HFFc6 (cell line): ENCODE measurements around the gene FER. TPM values are rescaled to one million over a fixed set of nuclear protein-coding genes. Genes with fewer than 3 reads are reported as not detected.

Experiments
- DNase-seq: peaks from one replicate; pipeline ENCODE4 v3.0.0-alpha.2; 2018
- H3K27ac Mint-ChIP-seq: 2 replicates; pipeline ENCODE4 v1.8.0; 2020; ENCODE audit warnings: mild to moderate bottlenecking, mixed read lengths
- H3K27me3 Mint-ChIP-seq: 2 replicates; pipeline ENCODE4 v1.8.0; 2021; ENCODE audit warnings: mild to moderate bottlenecking, moderate library complexity, mixed read lengths; ENCODE audit not compliant: insufficient read depth
- H3K36me3 Mint-ChIP-seq: 2 replicates; pipeline ENCODE4 v1.8.0; 2021; ENCODE audit warnings: low read depth, mixed read lengths
- H3K4me1 Mint-ChIP-seq: 2 replicates; pipeline ENCODE4 v1.8.0; 2020; ENCODE audit warnings: low read depth, mixed read lengths
- H3K4me3 Mint-ChIP-seq: 2 replicates; pipeline ENCODE4 v1.8.0; 2020; ENCODE audit warnings: mild to moderate bottlenecking, moderate library complexity, mixed read lengths
- H3K9me3 Mint-ChIP-seq: 2 replicates; pipeline ENCODE4 v1.8.0; 2020; ENCODE audit warnings: mild to moderate bottlenecking, mixed read lengths
- CTCF ChIP-seq: fragments of 200-600 bp; sonication (generic); IDR thresholded peaks from 2 replicates; pipeline ENCODE4 v1.5.0; 2021; ENCODE audit warnings: antibody characterized with exemption, mild to moderate bottlenecking
- total RNA-seq, 6 experiments: library from RNA; stranded (reverse); fragmentation: NEBNext Ultra II Directional; extraction: Animal tissue kit (Norgen Biotek cat#: 25700); gene quantifications; 2 replicates in 1 of 6; 3 replicates in 5 of 6; pipeline ENCODE4 v1.2.3, GENCODE V29; 2021

FER gene
- total RNA-seq, 6 experiments from 2014 or later = 20.2 to 24.6 (median 22.9) TPM

- TF ChIP-seq CTCF = no peak
- Mint-ChIP-seq H3K4me1 (no peaks in the 10 kb centered on the region), H3K4me3 (no peak overlapping the region), H3K36me3 (no peaks in the 10 kb centered on the region), H3K27ac (no peak overlapping the region), H3K9me3 (peaks cover 6% of the 10 kb centered on the region; the same call in 1 of the 2 replicates), H3K27me3 (no peaks in the 10 kb centered on the region; the same call in 1 of the 2 replicates)
- DNase-seq = no peak
These were observed 483.6 kb downstream of the FER start for GRCh38 chr5:109231331-109231730.

- TF ChIP-seq CTCF = no peak
- H3K27ac Mint-ChIP-seq = no peak overlapping the region
- H3K36me3 Mint-ChIP-seq = no peaks in the 10 kb centered on the region
- no peaks in the 10 kb centered on the region; the same call in 1 of the 2 replicates for H3K4me1 Mint-ChIP-seq
- DNase-seq = no peak
- H3K4me3 Mint-ChIP-seq = no peak overlapping the region
- H3K9me3 Mint-ChIP-seq = peaks cover 10% of the 10 kb centered on the region
- no peaks in the 10 kb centered on the region; the same call in 1 of the 2 replicates for H3K27me3 Mint-ChIP-seq
These were observed 486.7 kb downstream of the FER start for GRCh38 chr5:109234381-109234780.

GRCh38 chr5:109239456-109239855 lies 491.8 kb downstream of the FER start:
- Mint-ChIP-seq H3K4me3 (no peak overlapping the region), H3K27ac (no peak overlapping the region), H3K36me3 (no peaks in the 10 kb centered on the region), H3K9me3 (peaks cover 10% of the 10 kb centered on the region), H3K27me3 (no peaks in the 10 kb centered on the region; the same call in 1 of the 2 replicates), H3K4me1 (no peaks in the 10 kb centered on the region; the same call in 1 of the 2 replicates)
- TF ChIP-seq CTCF = no peak
- no peak for DNase-seq

- TF ChIP-seq CTCF = no peak
- Mint-ChIP-seq H3K9me3 (peaks cover 18% of the 10 kb centered on the region), H3K27ac (no peak overlapping the region), H3K36me3 (peaks cover 5% of the 10 kb centered on the region; the same call in 1 of the 2 replicates), H3K27me3 (peaks cover 3% of the 10 kb centered on the region), H3K4me3 (no peak overlapping the region), H3K4me1 (no peaks in the 10 kb centered on the region; the same call in 1 of the 2 replicates)
- no peak for DNase-seq
These were observed 494.8 kb downstream of the FER start for GRCh38 chr5:109242518-109242917.

GRCh38 chr5:109246395-109246794 lies 498.7 kb downstream of the FER start:
- Mint-ChIP-seq H3K36me3 (peaks cover 5% of the 10 kb centered on the region; the same call in 1 of the 2 replicates), H3K4me3 (no peak overlapping the region), H3K4me1 (no peaks in the 10 kb centered on the region), H3K27me3 (peaks cover 7% of the 10 kb centered on the region), H3K27ac (no peak overlapping the region), H3K9me3 (peaks cover 18% of the 10 kb centered on the region)
- no peak for TF ChIP-seq CTCF
- DNase-seq = no peak
